ENCODE measurements around the gene KCNIP4. TPM values are rescaled to one million over a fixed set of nuclear protein-coding genes. Genes with fewer than 3 reads are reported as not detected.

Gene KCNIP4
- total and polyA plus RNA-seq, 8 donors: 0.05 TPM; not detected in 7

DNA sequence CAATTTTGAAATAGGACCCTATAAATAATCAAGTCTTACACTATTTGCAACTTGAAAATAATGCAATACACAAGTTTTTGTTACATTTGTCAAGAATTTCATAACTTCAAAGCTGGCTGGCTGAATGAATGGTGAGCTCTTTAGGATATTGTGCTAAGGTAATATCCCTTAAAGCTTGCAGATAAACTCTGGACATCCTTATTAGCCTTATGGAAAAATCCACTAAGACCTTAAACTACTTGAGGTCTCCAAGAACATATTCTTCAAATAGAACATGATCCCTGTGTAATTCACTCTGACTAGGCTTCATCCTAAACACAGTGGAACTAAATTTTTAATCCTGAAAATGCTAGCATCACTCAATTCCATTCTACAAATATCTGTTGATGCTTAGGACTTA is 1049.0 kb downstream of the KCNIP4 start:
- FAIRE-seq: no peak
- H3K9me3 ChIP-seq: no peaks in the 10 kb centered on the region

GRCh38 chr4:20895988-20896387 is 1052.6 kb downstream of the KCNIP4 start:
- no peak for ATAC-seq
- no peak for TF ChIP-seq CTCF (IDR thresholded peaks at IDR 0.05)
- no peaks in the 10 kb centered on the region for H3K4me1 ChIP-seq
- intact Hi-C loops (cut with DNase I): no loop called here
- no peaks in the 10 kb centered on the region for H3K9me3 ChIP-seq
- no peak overlapping the region for H3K4me3 ChIP-seq
- FAIRE-seq: no peak
- H3K27ac ChIP-seq: no peak overlapping the region
- no peaks in the 10 kb centered on the region for H3K27me3 ChIP-seq
- 53 to 63% methylated on average over 2 of the region's 2 CpGs for WGBS, 2 donors
- H3K36me3 ChIP-seq: no peaks in the 10 kb centered on the region
- DNase-seq: no peak

More for the DNA sequence above, 1049.0 kb downstream of the KCNIP4 start:
- no peak overlapping the region for H3K4me3 ChIP-seq
- intact Hi-C loops (cut with DNase I): no loop called here
- no peaks in the 10 kb centered on the region for H3K27me3 ChIP-seq
- ATAC-seq (no peak), DNase-seq (no peak)
- H3K27ac ChIP-seq: no peak overlapping the region
- H3K4me1 ChIP-seq: no peaks in the 10 kb centered on the region
- no peak for TF ChIP-seq CTCF (IDR thresholded peaks at IDR 0.05)
- no peaks in the 10 kb centered on the region for H3K36me3 ChIP-seq

- DNase-seq: no peak
- Histone ChIP-seq H3K9me3 (no peaks in the 10 kb centered on the region), H3K4me3 (no peak overlapping the region), H3K36me3 (no peaks in the 10 kb centered on the region), H3K4me1 (no peaks in the 10 kb centered on the region), H3K27ac (no peak overlapping the region), H3K27me3 (no peaks in the 10 kb centered on the region)
- intact Hi-C loops (cut with DNase I): no loop called here
- ATAC-seq: no peak
- no peak for TF ChIP-seq CTCF (IDR thresholded peaks at IDR 0.05)
- no peak for FAIRE-seq
These were observed 1053.4 kb downstream of the KCNIP4 start for GRCh38 chr4:20895208-20895607.

GRCh38 chr4:20890761-20891160 is 1057.8 kb downstream of the KCNIP4 start:
- Histone ChIP-seq H3K9me3 (no peaks in the 10 kb centered on the region), H3K27me3 (no peaks in the 10 kb centered on the region), H3K4me1 (no peaks in the 10 kb centered on the region), H3K36me3 (no peaks in the 10 kb centered on the region), H3K4me3 (no peak overlapping the region), H3K27ac (no peak overlapping the region)
- intact Hi-C loops (cut with DNase I): no loop called here
- DNase-seq: no peak
- no peak for TF ChIP-seq CTCF (IDR thresholded peaks at IDR 0.05)
- FAIRE-seq: no peak
- WGBS, 2 donors: 62 to 74% methylated on average over 3 of the region's 3 CpGs
- ATAC-seq: no peak

GRCh38 chr4:20889901-20890300 is 1058.7 kb downstream of the KCNIP4 start:
- TF ChIP-seq CTCF (IDR thresholded peaks at IDR 0.05): no peak
- Histone ChIP-seq H3K27ac (no peak overlapping the region), H3K4me1 (no peaks in the 10 kb centered on the region), H3K4me3 (no peak overlapping the region), H3K9me3 (no peaks in the 10 kb centered on the region), H3K36me3 (no peaks in the 10 kb centered on the region), H3K27me3 (no peaks in the 10 kb centered on the region)
- FAIRE-seq (no peak), ATAC-seq (no peak), DNase-seq (no peak)
- intact Hi-C loops (cut with DNase I): no loop called here
- 48 to 63% methylated on average over 3 of the region's 3 CpGs for whole genome bisulfite sequencing, 2 donors

Measured in pancreas (tissue), 10 donors.